Activated CD8-positive, alpha-beta memory T cell treated with anti-CD3 and anti-CD28 coated beads, Interleukin-2, amount 50 U/mL, for 24 hours (primary cell): ENCODE data around the gene ZNF358.

Experiments
- DNase-seq: peaks from one replicate; pipeline ENCODE4 v3.0.0-alpha.2; 2020; ENCODE audit errors: extremely low read depth

ZNF358 gene

GRCh38 chr19:7559102-7559501 is 43.2 kb downstream of the ZNF358 start:
- DNase-seq = no peak

- DNase-seq = no peak
Measured at GRCh38 chr19:7560255-7560654, 44.4 kb downstream of the ZNF358 start.

- DNase-seq = no peak
Measured at GRCh38 chr19:7561325-7561724, 45.4 kb downstream of the ZNF358 start.

- no peak for DNase-seq
Measured at GRCh38 chr19:7562646-7563393, 46.9 kb downstream of the ZNF358 start.

- DNase-seq = no peak
Measured at GRCh38 chr19:7564866-7565265, 49.0 kb downstream of the ZNF358 start.

GRCh38 chr19:7565332-7565731 is 49.4 kb downstream of the ZNF358 start:
- no peak for DNase-seq
